GM10266 (cell line): ENCODE measurements around the gene ARFGAP2.

Experiments
- DNase-seq: peaks from one replicate; pipeline ENCODE4 v3.0.0; 2012; ENCODE audit errors: extremely low spot score
- CTCF ChIP-seq: IDR thresholded peaks from 2 replicates; pipeline ENCODE4 v1.5.1; 2012; ENCODE audit warnings: mild to moderate bottlenecking, low read depth; ENCODE audit not compliant: control insufficient read depth, insufficient read depth; ENCODE audit errors: missing control alignments

The ARFGAP2 gene

GRCh38 chr11:47175746-47176327 is 842 bp downstream of the ARFGAP2 start:
- no peak for TF ChIP-seq CTCF
- no peak for DNase-seq

GRCh38 chr11:47172740-47173336 is 3.8 kb downstream of the ARFGAP2 start:
- no peak for DNase-seq
- no peak for TF ChIP-seq CTCF

- no peak for TF ChIP-seq CTCF
- DNase-seq, result no peak
These were observed 4.8 kb downstream of the ARFGAP2 start for GRCh38 chr11:47171856-47172255.

GRCh38 chr11:47171061-47171838 is 5.4 kb downstream of the ARFGAP2 start:
- TF ChIP-seq CTCF, result no peak

GRCh38 chr11:47166368-47166767 is 10.3 kb downstream of the ARFGAP2 start:
- no peak for DNase-seq
- TF ChIP-seq CTCF, result no peak

More at GRCh38 chr11:47171061-47171838, 5.4 kb downstream of the ARFGAP2 start:
- DNase-seq, result no peak

GRCh38 chr11:47165253-47165840 is 11.3 kb downstream of the ARFGAP2 start:
- DNase-seq, result no peak
- no peak for TF ChIP-seq CTCF

- no peak for DNase-seq
- no peak for TF ChIP-seq CTCF
These were observed 12.4 kb downstream of the ARFGAP2 start for GRCh38 chr11:47164321-47164720.
